HG03196 (cell line): ENCODE results near the gene NTF4.

Source experiments
- ATAC-seq: cut with Tn5 transposase; IDR thresholded peaks from one replicate; pipeline ENCODE4 v1.9.1; 2021; ENCODE audit not compliant: unreplicated experiment

Gene NTF4

GRCh38 chr19:49064768-49065611, at the start of gene NTF4:
Gene NTF4 (minus strand): TSS chr19:49064818. CDS start chr19:49061997, 2,821 bp downstream.
- no peak for ATAC-seq

- ATAC-seq, result no peak
Measured at GRCh38 chr19:49113762-49114629, 49.4 kb upstream of the NTF4 start, which contains the start of gene LIN7B. Gene LIN7B (plus strand): TSS chr19:49114370. CDS start chr19:49114405, 35 bp downstream.

- no peak for ATAC-seq
Measured at GRCh38 chr19:49111218-49111998, 46.8 kb upstream of the NTF4 start.

- no peak for ATAC-seq
Measured at GRCh38 chr19:49110567-49110966, 45.9 kb upstream of the NTF4 start.

GRCh38 chr19:49109569-49110233, 45.1 kb upstream of the NTF4 start:
- no peak for ATAC-seq

GRCh38 chr19:49109051-49109450, 44.4 kb upstream of the NTF4 start:
- ATAC-seq, result no peak

GRCh38 chr19:49107625-49108459, 43.2 kb upstream of the NTF4 start:
- no peak for ATAC-seq

GRCh38 chr19:49106648-49107135, 42.1 kb upstream of the NTF4 start:
- no peak for ATAC-seq

- ATAC-seq, result no peak
Measured at GRCh38 chr19:49104229-49104864, 39.7 kb upstream of the NTF4 start.

- no peak for ATAC-seq
Measured at GRCh38 chr19:49103331-49104085, 38.9 kb upstream of the NTF4 start.

GRCh38 chr19:49102303-49102702, 37.7 kb upstream of the NTF4 start:
- no peak for ATAC-seq

GRCh38 chr19:49101160-49101559, 36.5 kb upstream of the NTF4 start:
- no peak for ATAC-seq

- ATAC-seq, result no peak
Measured at GRCh38 chr19:49098795-49099194, 34.2 kb upstream of the NTF4 start.

- peak; percentile 58 for ATAC-seq
Measured at GRCh38 chr19:49097453-49098288, 33.1 kb upstream of the NTF4 start.

- ATAC-seq, result no peak
Measured at GRCh38 chr19:49094505-49095482, 30.2 kb upstream of the NTF4 start.

GRCh38 chr19:49092686-49093085, 28.1 kb upstream of the NTF4 start:
- ATAC-seq, result no peak
